ENCODE results near the gene NTM. TPM values are rescaled to one million over a fixed set of nuclear protein-coding genes. Genes with fewer than 3 reads are reported as not detected.

The NTM gene
- total RNA-seq, 1 donor from 2014 or later: 82.7 TPM

- DNase-seq (ENCODE audit: extremely low spot score, unreplicated experiment): no peak
- Mint-ChIP-seq H3K9me3 (ENCODE audit: unreplicated experiment) (no peaks in the 10 kb centered on the region), H3K27me3 (ENCODE audit: unreplicated experiment) (peaks cover 53% of the 10 kb centered on the region), H3K27ac (ENCODE audit: unreplicated experiment) (no peak overlapping the region), H3K4me3 (ENCODE audit: unreplicated experiment) (no peak overlapping the region), H3K36me3 (ENCODE audit: unreplicated experiment) (no peaks in the 10 kb centered on the region), H3K4me1 (ENCODE audit: unreplicated experiment) (no peaks in the 10 kb centered on the region)
- no peak for TF ChIP-seq CTCF (IDR thresholded peaks at IDR 0.05)
These were observed 415.4 kb downstream of the NTM start for GRCh38 chr11:131785801-131786200.

- no peak overlapping the region for H3K27ac Mint-ChIP-seq (ENCODE audit: unreplicated experiment)
- TF ChIP-seq CTCF (IDR thresholded peaks at IDR 0.05): no peak
- H3K27me3 Mint-ChIP-seq (ENCODE audit: unreplicated experiment): peaks cover 55% of the 10 kb centered on the region
- H3K4me3 Mint-ChIP-seq (ENCODE audit: unreplicated experiment): no peak overlapping the region
- no peaks in the 10 kb centered on the region for H3K36me3 Mint-ChIP-seq (ENCODE audit: unreplicated experiment)
- H3K9me3 Mint-ChIP-seq (ENCODE audit: unreplicated experiment): no peaks in the 10 kb centered on the region
- no peak for DNase-seq (ENCODE audit: extremely low spot score, unreplicated experiment)
- H3K4me1 Mint-ChIP-seq (ENCODE audit: unreplicated experiment): no peaks in the 10 kb centered on the region
These were observed 416.7 kb downstream of the NTM start for GRCh38 chr11:131787119-131787518.

GRCh38 chr11:131790586-131790985 is 420.2 kb downstream of the NTM start:
- Mint-ChIP-seq H3K4me3 (ENCODE audit: unreplicated experiment) (no peak overlapping the region), H3K9me3 (ENCODE audit: unreplicated experiment) (no peaks in the 10 kb centered on the region), H3K4me1 (ENCODE audit: unreplicated experiment) (no peaks in the 10 kb centered on the region), H3K36me3 (ENCODE audit: unreplicated experiment) (no peaks in the 10 kb centered on the region), H3K27ac (ENCODE audit: unreplicated experiment) (no peak overlapping the region), H3K27me3 (ENCODE audit: unreplicated experiment) (peaks cover 48% of the 10 kb centered on the region)
- no peak for DNase-seq (ENCODE audit: extremely low spot score, unreplicated experiment)
- no peak for TF ChIP-seq CTCF (IDR thresholded peaks at IDR 0.05)

- H3K36me3 Mint-ChIP-seq (ENCODE audit: unreplicated experiment): no peaks in the 10 kb centered on the region
- no peaks in the 10 kb centered on the region for H3K4me1 Mint-ChIP-seq (ENCODE audit: unreplicated experiment)
- H3K27ac Mint-ChIP-seq (ENCODE audit: unreplicated experiment): no peak overlapping the region
- H3K4me3 Mint-ChIP-seq (ENCODE audit: unreplicated experiment): no peak overlapping the region
- H3K9me3 Mint-ChIP-seq (ENCODE audit: unreplicated experiment): no peaks in the 10 kb centered on the region
- DNase-seq (ENCODE audit: extremely low spot score, unreplicated experiment): no peak
- peaks cover 56% of the 10 kb centered on the region for H3K27me3 Mint-ChIP-seq (ENCODE audit: unreplicated experiment)
- TF ChIP-seq CTCF (IDR thresholded peaks at IDR 0.05): no peak
These were observed 421.8 kb downstream of the NTM start for GRCh38 chr11:131792243-131792642.

GRCh38 chr11:131796089-131796488 is 425.7 kb downstream of the NTM start:
- no peaks in the 10 kb centered on the region for H3K4me1 Mint-ChIP-seq (ENCODE audit: unreplicated experiment)
- no peak for TF ChIP-seq CTCF (IDR thresholded peaks at IDR 0.05)
- no peaks in the 10 kb centered on the region for H3K36me3 Mint-ChIP-seq (ENCODE audit: unreplicated experiment)
- peaks cover 65% of the 10 kb centered on the region for H3K27me3 Mint-ChIP-seq (ENCODE audit: unreplicated experiment)
- H3K27ac Mint-ChIP-seq (ENCODE audit: unreplicated experiment): no peak overlapping the region
- no peak overlapping the region for H3K4me3 Mint-ChIP-seq (ENCODE audit: unreplicated experiment)
- no peak for DNase-seq (ENCODE audit: extremely low spot score, unreplicated experiment)
- H3K9me3 Mint-ChIP-seq (ENCODE audit: unreplicated experiment): no peaks in the 10 kb centered on the region

Measured in osteocyte (in vitro differentiated cells).